ENCODE data around the gene PARD3B. TPM values are rescaled to one million over a fixed set of nuclear protein-coding genes. Genes with fewer than 3 reads are reported as not detected.
"Not testable (repeated sequence)": the region's sequence is repeated elsewhere in the genome, so short reads cannot be mapped to it uniquely, and the experiment has no call there.

The PARD3B gene
- total and polyA plus RNA-seq, 5 donors from 2014 or later = 0.03 to 0.68 (median 0.08) TPM; not detected in 1

GRCh38 chr2:205199165-205199850 lies 654.0 kb downstream of the PARD3B start:
- Histone ChIP-seq H3K4me3 (ENCODE audit: low read depth, low read length) (no peak overlapping the region), H3K27me3 (ENCODE audit: control insufficient read depth, insufficient read depth, low read length) (no peaks in the 10 kb centered on the region), H3K9me3 (ENCODE audit: control insufficient read depth in 2 of 2, low read length in 2 of 2) (no peaks in the 10 kb centered on the region), H3K36me3 (ENCODE audit: control insufficient read depth, insufficient read depth, low read length) (no peaks in the 10 kb centered on the region), H3K4me1 (ENCODE audit: control insufficient read depth, insufficient read depth, low read length, poor library complexity, severe bottlenecking) (no peaks in the 10 kb centered on the region), H3K27ac (ENCODE audit: insufficient read depth, low read length, poor library complexity, severe bottlenecking) (no peak overlapping the region)
- Mint-ChIP-seq H3K27me3 (no peaks in the 10 kb centered on the region), H3K36me3 (no peaks in the 10 kb centered on the region), H3K27ac (peak overlapping the region in 1 of 3 donors; percentile 26), H3K9me3 (peaks cover 0 to 3% (median 0%) of the 10 kb centered on the region in 7 donors), H3K4me1 (peaks cover 0 to 7% (median 4%) of the 10 kb centered on the region in 4 donors), H3K4me3 (no peak overlapping the region)
- DNase-seq = no peak
- ATAC-seq (ENCODE audit: low read depth in 2 of 2) = no peak

GRCh38 chr2:205210494-205210893 lies 665.2 kb downstream of the PARD3B start:
- no peaks in the 10 kb centered on the region for H3K27me3 Mint-ChIP-seq
- no peaks in the 10 kb centered on the region for H3K36me3 Mint-ChIP-seq
- no peak overlapping the region for H3K4me3 ChIP-seq (ENCODE audit: low read depth, low read length)
- H3K27me3 ChIP-seq (ENCODE audit: control insufficient read depth, insufficient read depth, low read length) = peaks cover 6% of the 10 kb centered on the region
- no peak for ATAC-seq (ENCODE audit: low read depth in 2 of 2)
- H3K9me3 ChIP-seq (ENCODE audit: control insufficient read depth in 2 of 2, low read length in 2 of 2) = no peaks in the 10 kb centered on the region
- peaks cover 0 to 2% (median 0%) of the 10 kb centered on the region in 7 donors for H3K9me3 Mint-ChIP-seq
- no peaks in the 10 kb centered on the region for H3K4me1 ChIP-seq (ENCODE audit: control insufficient read depth, insufficient read depth, low read length, poor library complexity, severe bottlenecking)
- H3K36me3 ChIP-seq (ENCODE audit: control insufficient read depth, insufficient read depth, low read length) = no peaks in the 10 kb centered on the region
- no peak overlapping the region for H3K27ac ChIP-seq (ENCODE audit: insufficient read depth, low read length, poor library complexity, severe bottlenecking)
- DNase-seq = no peak
- H3K4me1 Mint-ChIP-seq = no peaks in the 10 kb centered on the region
- no peak overlapping the region for H3K27ac Mint-ChIP-seq
- no peak overlapping the region for H3K4me3 Mint-ChIP-seq

- H3K4me3 ChIP-seq (ENCODE audit: low read depth, low read length) = no peak overlapping the region
- H3K27ac ChIP-seq (ENCODE audit: insufficient read depth, low read length, poor library complexity, severe bottlenecking) = no peak overlapping the region
- Mint-ChIP-seq H3K9me3 (peaks cover 0 to 2% (median 0%) of the 10 kb centered on the region in 7 donors), H3K27me3 (no peaks in the 10 kb centered on the region), H3K4me1 (no peaks in the 10 kb centered on the region), H3K4me3 (no peak overlapping the region), H3K27ac (no peak overlapping the region), H3K36me3 (no peaks in the 10 kb centered on the region)
- peaks cover 6% of the 10 kb centered on the region for H3K27me3 ChIP-seq (ENCODE audit: control insufficient read depth, insufficient read depth, low read length)
- no peaks in the 10 kb centered on the region for H3K4me1 ChIP-seq (ENCODE audit: control insufficient read depth, insufficient read depth, low read length, poor library complexity, severe bottlenecking)
- H3K9me3 ChIP-seq (ENCODE audit: control insufficient read depth in 2 of 2, low read length in 2 of 2) = no peaks in the 10 kb centered on the region
- H3K36me3 ChIP-seq (ENCODE audit: control insufficient read depth, insufficient read depth, low read length) = no peaks in the 10 kb centered on the region
- DNase-seq (no peak), ATAC-seq (ENCODE audit: low read depth in 2 of 2) (no peak)
Measured at GRCh38 chr2:205212357-205212756, 667.1 kb downstream of the PARD3B start.

DNA sequence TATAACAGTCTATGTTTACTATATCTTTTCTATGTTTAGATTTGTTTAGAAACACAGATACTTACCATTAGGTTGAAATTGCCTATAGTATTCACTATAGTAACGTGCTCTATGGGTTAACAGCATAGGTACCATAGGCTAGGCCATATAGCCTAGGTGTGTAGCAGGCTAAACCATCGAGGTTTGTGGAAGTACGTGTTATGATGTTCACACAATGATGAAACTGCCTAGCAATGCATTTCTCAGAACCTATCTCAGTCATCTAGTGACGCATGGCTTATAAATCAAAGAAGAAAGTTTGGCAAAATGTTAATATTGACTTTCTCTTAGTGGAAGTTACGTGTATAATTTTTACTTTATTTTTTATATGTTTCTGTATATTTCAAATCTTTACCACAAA lies 670.8 kb downstream of the PARD3B start:
- no peak overlapping the region for H3K4me3 Mint-ChIP-seq
- Histone ChIP-seq H3K36me3 (ENCODE audit: control insufficient read depth, insufficient read depth, low read length) (no peaks in the 10 kb centered on the region), H3K4me3 (ENCODE audit: low read depth, low read length) (no peak overlapping the region), H3K9me3 (ENCODE audit: control insufficient read depth in 2 of 2, low read length in 2 of 2) (no peaks in the 10 kb centered on the region), H3K27ac (ENCODE audit: insufficient read depth, low read length, poor library complexity, severe bottlenecking) (no peak overlapping the region), H3K4me1 (ENCODE audit: control insufficient read depth, insufficient read depth, low read length, poor library complexity, severe bottlenecking) (no peaks in the 10 kb centered on the region), H3K27me3 (ENCODE audit: control insufficient read depth, insufficient read depth, low read length) (peaks cover 6% of the 10 kb centered on the region)
- ATAC-seq (ENCODE audit: low read depth in 2 of 2) = no peak
- no peaks in the 10 kb centered on the region for H3K27me3 Mint-ChIP-seq
- H3K36me3 Mint-ChIP-seq = no peaks in the 10 kb centered on the region
- no peak overlapping the region for H3K27ac Mint-ChIP-seq
- no peak for DNase-seq
- H3K9me3 Mint-ChIP-seq = peaks cover 0 to 2% (median 0%) of the 10 kb centered on the region in 7 donors
- no peaks in the 10 kb centered on the region for H3K4me1 Mint-ChIP-seq

- Histone ChIP-seq H3K4me3 (ENCODE audit: low read depth, low read length) (no peak overlapping the region), H3K36me3 (ENCODE audit: control insufficient read depth, insufficient read depth, low read length) (no peaks in the 10 kb centered on the region), H3K27ac (ENCODE audit: insufficient read depth, low read length, poor library complexity, severe bottlenecking) (no peak overlapping the region), H3K9me3 (ENCODE audit: control insufficient read depth in 2 of 2, low read length in 2 of 2) (no peaks in the 10 kb centered on the region), H3K4me1 (ENCODE audit: control insufficient read depth, insufficient read depth, low read length, poor library complexity, severe bottlenecking) (no peaks in the 10 kb centered on the region), H3K27me3 (ENCODE audit: control insufficient read depth, insufficient read depth, low read length) (peaks cover 3% of the 10 kb centered on the region)
- no peaks in the 10 kb centered on the region for H3K4me1 Mint-ChIP-seq
- no peak for ATAC-seq (ENCODE audit: low read depth in 2 of 2)
- H3K4me3 Mint-ChIP-seq = no peak overlapping the region
- no peak overlapping the region for H3K27ac Mint-ChIP-seq
- peaks cover 0 to 2% (median 0%) of the 10 kb centered on the region in 7 donors for H3K9me3 Mint-ChIP-seq
- H3K36me3 Mint-ChIP-seq = no peaks in the 10 kb centered on the region
- no peak for DNase-seq
- H3K27me3 Mint-ChIP-seq = no peaks in the 10 kb centered on the region
Measured at GRCh38 chr2:205216580-205216979, 671.3 kb downstream of the PARD3B start.

GRCh38 chr2:205217004-205217403 lies 671.7 kb downstream of the PARD3B start:
- Mint-ChIP-seq H3K9me3 (peaks cover 0 to 2% (median 0%) of the 10 kb centered on the region in 7 donors), H3K36me3 (no peaks in the 10 kb centered on the region), H3K4me3 (no peak overlapping the region), H3K27me3 (no peaks in the 10 kb centered on the region), H3K27ac (no peak overlapping the region), H3K4me1 (no peaks in the 10 kb centered on the region)
- DNase-seq = no peak
- Histone ChIP-seq H3K27me3 (ENCODE audit: control insufficient read depth, insufficient read depth, low read length) (peaks cover 3% of the 10 kb centered on the region), H3K36me3 (ENCODE audit: control insufficient read depth, insufficient read depth, low read length) (no peaks in the 10 kb centered on the region), H3K4me3 (ENCODE audit: low read depth, low read length) (no peak overlapping the region), H3K4me1 (ENCODE audit: control insufficient read depth, insufficient read depth, low read length, poor library complexity, severe bottlenecking) (no peaks in the 10 kb centered on the region), H3K27ac (ENCODE audit: insufficient read depth, low read length, poor library complexity, severe bottlenecking) (no peak overlapping the region), H3K9me3 (ENCODE audit: control insufficient read depth in 2 of 2, low read length in 2 of 2) (no peaks in the 10 kb centered on the region)
- no peak for ATAC-seq (ENCODE audit: low read depth in 2 of 2)

GRCh38 chr2:205218056-205218455 lies 672.8 kb downstream of the PARD3B start:
- Mint-ChIP-seq H3K9me3 (no peaks in the 10 kb centered on the region), H3K27me3 (no peaks in the 10 kb centered on the region), H3K36me3 (no peaks in the 10 kb centered on the region), H3K4me1 (peaks cover 0 to 2% (median 0%) of the 10 kb centered on the region in 4 donors), H3K4me3 (no peak overlapping the region), H3K27ac (no peak overlapping the region)
- Histone ChIP-seq H3K27me3 (ENCODE audit: control insufficient read depth, insufficient read depth, low read length) (no peaks in the 10 kb centered on the region), H3K9me3 (ENCODE audit: control insufficient read depth in 2 of 2, low read length in 2 of 2) (no peaks in the 10 kb centered on the region), H3K4me1 (ENCODE audit: control insufficient read depth, insufficient read depth, low read length, poor library complexity, severe bottlenecking) (no peaks in the 10 kb centered on the region), H3K27ac (ENCODE audit: insufficient read depth, low read length, poor library complexity, severe bottlenecking) (no peak overlapping the region), H3K4me3 (ENCODE audit: low read depth, low read length) (no peak overlapping the region), H3K36me3 (ENCODE audit: control insufficient read depth, insufficient read depth, low read length) (no peaks in the 10 kb centered on the region)
- no peak for DNase-seq
- ATAC-seq (ENCODE audit: low read depth in 2 of 2) = no peak

DNA sequence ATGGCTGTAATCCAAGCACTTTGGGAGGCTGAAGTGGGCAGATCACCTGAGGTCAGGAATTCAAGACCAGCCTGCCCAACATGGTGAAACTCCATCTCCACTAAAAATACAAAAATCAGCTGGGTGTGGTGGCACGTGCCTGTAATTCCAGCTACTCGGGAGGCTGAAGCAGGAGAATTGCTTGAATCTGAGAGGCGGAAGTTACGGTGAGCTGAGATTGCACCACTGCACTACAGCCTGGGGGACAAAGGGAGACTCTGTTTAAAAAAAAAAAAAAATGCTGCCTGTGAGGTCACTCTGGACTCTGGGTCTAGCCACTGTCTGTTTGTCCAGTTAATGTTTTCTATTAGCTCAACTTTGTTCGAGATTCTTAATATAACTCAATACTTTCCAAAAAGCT lies 673.5 kb downstream of the PARD3B start:
- H3K27ac ChIP-seq (ENCODE audit: insufficient read depth, low read length, poor library complexity, severe bottlenecking); ATAC-seq (ENCODE audit: low read depth in 2 of 2); H3K36me3 ChIP-seq (ENCODE audit: control insufficient read depth, insufficient read depth, low read length); H3K4me1 Mint-ChIP-seq; H3K27me3 ChIP-seq (ENCODE audit: control insufficient read depth, insufficient read depth, low read length); H3K27ac Mint-ChIP-seq; H3K9me3 Mint-ChIP-seq; H3K27me3 Mint-ChIP-seq; H3K4me1 ChIP-seq (ENCODE audit: control insufficient read depth, insufficient read depth, low read length, poor library complexity, severe bottlenecking); H3K9me3 ChIP-seq (ENCODE audit: control insufficient read depth in 2 of 2, low read length in 2 of 2); H3K4me3 ChIP-seq (ENCODE audit: low read depth, low read length); DNase-seq; H3K36me3 Mint-ChIP-seq; H3K4me3 Mint-ChIP-seq: not testable (repeated sequence)

All from CD4-positive, CD25-positive, alpha-beta regulatory T cell (primary cell).